ENCODE data around the gene SSR2.
"Not testable (repeated sequence)": the region's sequence is repeated elsewhere in the genome, so short reads cannot be mapped to it uniquely, and the experiment has no call there.

Gene SSR2

GRCh38 chr1:156048663-156049258 is 28.0 kb upstream of the SSR2 start:
- DNase-seq (ENCODE audit: low read depth) = no peak

GRCh38 chr1:156045076-156045475 is 24.3 kb upstream of the SSR2 start:
- no peak for DNase-seq (ENCODE audit: low read depth)

- no peak for DNase-seq (ENCODE audit: low read depth)
Measured at GRCh38 chr1:156042828-156043227, 22.1 kb upstream of the SSR2 start.

- not testable (repeated sequence) for DNase-seq (ENCODE audit: low read depth)
Measured at GRCh38 chr1:156034991-156035390, 14.2 kb upstream of the SSR2 start.

- no peak for DNase-seq (ENCODE audit: low read depth)
Measured at GRCh38 chr1:156033011-156033410, 12.3 kb upstream of the SSR2 start.

- no peak for DNase-seq (ENCODE audit: low read depth)
Measured at GRCh38 chr1:156026588-156026987, 5.8 kb upstream of the SSR2 start.

- no peak for DNase-seq (ENCODE audit: low read depth)
Measured at GRCh38 chr1:156025876-156026275, 5.1 kb upstream of the SSR2 start.

- DNase-seq (ENCODE audit: low read depth) = no peak
Measured at GRCh38 chr1:156024801-156025200, 4.0 kb upstream of the SSR2 start.

- no peak for DNase-seq (ENCODE audit: low read depth)
Measured at GRCh38 chr1:156021954-156022353, 1.2 kb upstream of the SSR2 start.

GRCh38 chr1:156021093-156021428 is 310 bp upstream of the SSR2 start:
- no peak for DNase-seq (ENCODE audit: low read depth)

- DNase-seq (ENCODE audit: low read depth) = no peak
Measured at GRCh38 chr1:156019946-156020292, 832 bp downstream of the SSR2 start.

GRCh38 chr1:156014829-156015228 is 5.9 kb downstream of the SSR2 start:
- DNase-seq (ENCODE audit: low read depth) = no peak

- DNase-seq (ENCODE audit: low read depth) = no peak
Measured at GRCh38 chr1:156012051-156012817, 8.5 kb downstream of the SSR2 start.

- DNase-seq (ENCODE audit: low read depth) = no peak
Measured at GRCh38 chr1:156009404-156009803, 11.3 kb downstream of the SSR2 start.

GRCh38 chr1:156006666-156007376 is 13.9 kb downstream of the SSR2 start:
- no peak for DNase-seq (ENCODE audit: low read depth)

GRCh38 chr1:156004843-156005584 is 15.7 kb downstream of the SSR2 start:
- no peak for DNase-seq (ENCODE audit: low read depth)

- no peak for DNase-seq (ENCODE audit: low read depth)
Measured at GRCh38 chr1:156003923-156004188, 16.9 kb downstream of the SSR2 start.

- DNase-seq (ENCODE audit: low read depth) = no peak
Measured at GRCh38 chr1:156002188-156002911, 18.4 kb downstream of the SSR2 start.

GRCh38 chr1:156001662-156002171 is 19.0 kb downstream of the SSR2 start:
- DNase-seq (ENCODE audit: low read depth) = no peak

GRCh38 chr1:156001021-156001661 is 19.6 kb downstream of the SSR2 start:
- DNase-seq (ENCODE audit: low read depth) = no peak

- no peak for DNase-seq (ENCODE audit: low read depth)
Measured at GRCh38 chr1:155999964-156000363, 20.8 kb downstream of the SSR2 start.

GRCh38 chr1:155996166-155996565 is 24.6 kb downstream of the SSR2 start:
- no peak for DNase-seq (ENCODE audit: low read depth)
